ENCODE results near the gene SBK2. TPM values are rescaled to one million over a fixed set of nuclear protein-coding genes. Genes with fewer than 3 reads are reported as not detected.

SBK2 gene
- total RNA-seq (not detected in 2 replicates), polyA plus RNA-seq (not detected in 2 replicates), polyA minus RNA-seq (not detected in 2 replicates), Bru-seq, nascent RNA (not detected), BruChase-seq, experiment 1, labeled RNA remaining after a 6-hour chase (not detected), BruChase-seq, experiment 2, labeled RNA remaining after a 2-hour chase (not detected)
- not detected in 2 replicates for polyA plus RNA-seq (2011; cell fraction: cytosol; rRNA removed)
- not detected in 2 replicates for polyA plus RNA-seq (2011; cell fraction: nucleus; rRNA removed)
- not detected in 2 replicates for polyA plus RNA-seq (2012)
- polyA minus RNA-seq (2011; cell fraction: cytosol; rRNA and poly(A)+ RNA removed) = not detected
- polyA minus RNA-seq (2011; cell fraction: nucleus; rRNA and poly(A)+ RNA removed) = not detected in 2 replicates
- long read RNA-seq = 0 reads

- Histone ChIP-seq H3K27ac (ENCODE audit: insufficient read depth, low read depth, low read length) (no peak within 1 kb of the TSS), H3K79me2 (ENCODE audit: control insufficient read depth, insufficient read depth, low read length) (no peaks in the 10 kb centered on the region), H3K4me2 (ENCODE audit: insufficient read depth, low read length) (no peak within 1 kb of the TSS), H3K4me3 (replicated peaks in 1 of 3; ENCODE audit: insufficient read depth in 1 of 3, low read depth in 1 of 3, low read length in 3 of 3) (no peak within 1 kb of the TSS), H3K9me1 (replicated peaks; ENCODE audit: control insufficient read depth, extremely low read depth, insufficient read depth, low read length) (no peaks in the 10 kb centered on the region), H4K20me1 (replicated peaks; ENCODE audit: control insufficient read depth, extremely low read depth, insufficient read depth, low read length) (no peaks in the 10 kb centered on the region), H3K9ac (replicated peaks; ENCODE audit: extremely low read depth, insufficient read depth, low read length) (no peak within 1 kb of the TSS), H2AFZ (ENCODE audit: low read depth, low read length) (no peak within 1 kb of the TSS), H3K36me3 (ENCODE audit: control insufficient read depth in 2 of 2, extremely low read depth in 1 of 2, insufficient read depth in 2 of 2, low read length in 2 of 2) (no peaks in the 10 kb centered on the region), H3K4me1 (ENCODE audit: control insufficient read depth, extremely low read depth, insufficient read depth, low read length) (no peaks in the 10 kb centered on the region), H3K9me3 (replicated peaks; ENCODE audit: control insufficient read depth, insufficient read depth, low read length) (no peaks in the 10 kb centered on the region), H3K27me3 (ENCODE audit: control insufficient read depth in 2 of 2, insufficient read depth in 2 of 2, low read length in 2 of 2) (no peaks in the 10 kb centered on the region)
- intact Hi-C loops (cut with micrococcal nuclease) (loop anchor here (1.0 kb wide), 1 partner anchor 20 kb away; no protein-coding TSS in a partner anchor), dilution Hi-C loops (cut with MboI; ENCODE audit: extremely low pct_ligation_motif_present, low sequenced_read_pairs) (no loop called here)
- CTCF ChIA-PET = no interaction called here
- no TSS peak for BruUV-seq (replicated peaks)
- DNase-seq (ENCODE audit: low read depth, low spot score) = no peak
- TF ChIP-seq CTCF (IDR thresholded peaks at IDR 0.05; ENCODE audit: extremely low read depth in 1 of 2, insufficient read depth in 1 of 2, low read depth in 1 of 2, low read length in 2 of 2) = peak in 1 of 2 donors; percentile 43
- TF ChIP-seq, protein P1, sequence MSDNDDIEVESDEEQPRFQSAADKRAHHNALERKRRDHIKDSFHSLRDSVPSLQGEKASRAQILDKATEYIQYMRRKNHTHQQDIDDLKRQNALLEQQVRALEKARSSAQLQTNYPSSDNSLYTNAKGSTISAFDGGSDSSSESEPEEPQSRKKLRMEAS (IDR thresholded peaks at IDR 0.05; ENCODE audit: insufficient read depth, insufficient read length) = no peak
- FAIRE-seq = no peak
- POLR2A ChIA-PET = no interaction called here
Measured at GRCh38 chr19:55536951-55537740, at the start of gene SBK2. Gene SBK2 (minus strand): TSS chr19:55537133. CDS start chr19:55536294, 839 bp downstream.

Data from endothelial cell of umbilical vein (primary cell).